Stimulated activated CD4-positive, alpha-beta T cell treated with anti-CD3 and anti-CD28 coated beads, Interleukin-2, amount 100 ng/mL, for 48 hours (primary cell): ENCODE results near the gene LAMA2.

Experiments
- DNase-seq, 2 donors: peaks; one replicate each; pipeline ENCODE4 v3.0.0-alpha.2; 2020

The LAMA2 gene

DNA sequence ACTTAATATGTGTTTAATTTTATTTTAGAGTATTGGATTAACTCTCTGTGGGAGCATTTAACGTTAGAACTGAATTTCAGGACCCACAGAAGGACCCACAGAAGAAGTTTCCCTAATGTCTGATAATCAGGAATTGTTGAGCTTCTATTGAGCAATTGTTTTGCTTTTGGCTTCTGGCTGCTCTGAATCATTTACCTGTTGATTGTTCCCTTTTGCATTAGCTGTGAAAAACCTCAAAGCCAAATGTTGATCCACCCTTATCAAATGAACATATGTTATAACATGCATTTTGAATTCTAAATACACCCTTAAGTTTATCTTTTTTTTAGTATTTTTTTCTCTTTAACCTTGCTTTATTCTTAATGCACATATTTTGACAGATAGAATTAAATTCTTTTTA lies 393.5 kb downstream of the LAMA2 start:
- no peak for DNase-seq

DNA sequence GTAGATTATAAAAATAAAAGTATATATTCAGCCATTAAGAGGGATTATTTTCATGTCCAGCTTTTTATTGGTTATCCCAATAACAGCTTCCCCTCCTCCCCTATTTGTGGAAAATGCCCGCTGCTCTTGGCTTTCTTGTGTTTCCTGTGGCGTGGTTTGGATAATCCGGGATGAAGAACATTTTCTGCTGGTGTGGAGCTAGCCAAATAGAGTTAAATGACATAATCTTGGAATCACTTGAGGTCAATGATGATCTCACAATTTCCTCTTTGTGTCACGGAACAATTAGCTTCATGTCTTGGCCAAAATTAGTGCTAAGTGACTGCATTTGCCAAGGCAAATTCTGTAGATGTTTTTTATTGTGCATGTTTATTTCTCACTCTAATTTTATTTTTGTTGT lies 394.0 kb downstream of the LAMA2 start:
- DNase-seq, result no peak

DNA sequence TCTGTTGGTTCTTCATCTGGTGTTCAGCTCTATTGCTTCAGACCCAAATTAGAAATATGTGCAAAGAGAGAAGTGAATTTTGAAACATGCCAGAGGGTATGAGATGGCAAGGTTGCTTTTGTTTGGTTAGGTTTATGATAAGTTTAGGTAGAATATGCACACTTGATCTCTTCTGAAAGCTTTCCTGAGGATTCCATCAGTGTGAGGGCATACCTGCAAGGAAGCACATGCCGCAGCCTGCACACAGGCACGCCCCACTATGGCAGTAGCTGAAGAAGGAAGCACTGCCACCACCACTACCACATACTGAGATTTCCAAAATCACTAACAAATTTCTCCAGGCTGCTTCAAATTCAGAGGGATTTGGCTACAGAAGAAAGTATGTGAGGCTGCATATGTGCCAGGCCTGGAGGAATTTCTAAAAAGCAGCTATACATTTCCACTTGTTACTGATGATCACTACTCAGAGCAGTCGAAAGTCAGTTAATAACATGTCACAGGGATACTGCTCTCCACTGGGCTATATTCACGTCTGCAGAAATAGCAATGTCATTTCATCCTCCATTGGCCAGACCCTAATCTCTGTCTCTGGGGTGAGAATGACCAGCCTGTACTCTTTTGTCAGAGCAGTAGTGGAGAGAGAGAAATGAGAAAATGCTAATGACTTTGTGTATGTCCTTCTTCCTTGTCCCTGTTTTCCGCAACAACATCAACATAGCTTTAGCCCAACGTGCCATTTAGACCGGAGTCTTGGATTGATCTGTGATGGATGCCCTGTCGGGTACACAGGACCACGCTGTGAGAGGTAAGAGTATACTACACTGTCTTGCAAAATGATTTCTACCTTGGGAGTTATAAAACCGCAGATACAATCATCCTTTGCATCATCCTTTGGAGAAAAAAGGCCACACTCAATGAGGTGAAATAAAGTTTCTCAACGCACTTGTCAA lies 396.7 kb downstream of the LAMA2 start:
- no peak for DNase-seq

GRCh38 chr6:129280293-129280644 lies 397.3 kb downstream of the LAMA2 start:
- DNase-seq, result no peak

- DNase-seq, result peak; percentile 6 to 7
These were observed 397.8 kb downstream of the LAMA2 start for GRCh38 chr6:129280749-129281148.

GRCh38 chr6:129281168-129281796 lies 398.3 kb downstream of the LAMA2 start:
- DNase-seq, result no peak

DNA sequence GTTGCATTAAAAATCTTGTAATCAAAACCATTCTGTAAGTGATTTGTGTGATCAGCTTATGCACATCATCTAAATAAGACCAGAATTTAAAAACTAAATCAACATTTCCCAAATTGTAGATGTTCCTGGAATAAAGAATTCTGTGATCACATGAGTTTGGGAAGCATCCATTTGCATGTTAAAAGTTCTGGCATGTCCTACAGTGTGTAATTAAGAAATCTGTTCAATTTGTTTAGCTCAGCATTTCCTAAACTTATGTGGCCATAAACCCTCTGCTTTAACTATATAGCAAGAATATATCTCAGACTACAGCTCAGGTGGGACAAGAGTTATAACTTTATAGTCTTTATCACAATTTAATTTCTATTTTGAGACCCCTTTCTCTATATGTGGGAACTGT lies 399.1 kb downstream of the LAMA2 start:
- DNase-seq, result no peak

DNA sequence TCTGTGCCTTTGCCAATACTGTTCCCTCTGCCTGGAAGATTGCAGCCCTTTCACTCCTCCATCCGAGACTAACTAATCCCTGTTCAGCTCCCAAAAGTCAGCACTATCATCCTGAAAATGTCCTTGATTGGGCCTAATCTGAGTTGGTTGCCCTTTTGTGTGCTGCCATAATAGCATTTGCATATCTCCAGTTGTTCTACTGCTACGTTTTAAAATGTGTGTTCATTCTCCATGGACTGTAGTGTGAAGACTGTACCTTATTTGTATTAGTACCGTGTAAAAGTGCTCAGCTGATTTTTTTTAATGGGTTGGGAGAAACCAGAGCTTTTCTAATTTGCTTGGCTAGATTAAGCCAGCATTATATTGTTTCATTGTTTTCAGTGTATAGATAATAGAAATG lies 401.3 kb downstream of the LAMA2 start:
- DNase-seq, result no peak

GRCh38 chr6:129287231-129288177 lies 404.6 kb downstream of the LAMA2 start:
- DNase-seq, result no peak

- no peak for DNase-seq
These were observed 406.5 kb downstream of the LAMA2 start for GRCh38 chr6:129289442-129289841.

- no peak for DNase-seq
These were observed 409.9 kb downstream of the LAMA2 start for GRCh38 chr6:129292836-129293235.

- no peak for DNase-seq
These were observed 414.7 kb downstream of the LAMA2 start for GRCh38 chr6:129297592-129297991.

DNA sequence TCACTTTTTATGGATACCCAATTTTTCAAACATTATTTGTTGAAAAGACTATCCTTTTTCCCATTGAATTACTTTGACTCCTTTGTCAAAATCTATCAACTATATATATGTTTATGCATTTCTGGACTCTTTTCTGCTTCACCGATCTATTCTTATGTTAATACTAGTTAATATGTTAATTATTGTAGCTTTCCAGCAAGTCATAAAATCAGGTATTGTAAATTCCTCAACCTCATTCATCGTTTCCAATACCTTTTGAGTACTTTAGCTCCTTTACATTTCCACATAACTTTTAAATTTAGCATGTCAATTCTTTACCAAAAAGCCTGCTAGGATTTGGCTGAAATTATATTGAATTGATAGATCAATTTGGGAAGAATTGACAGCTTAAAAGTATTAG lies 419.7 kb downstream of the LAMA2 start:
- DNase-seq, result no peak

DNA sequence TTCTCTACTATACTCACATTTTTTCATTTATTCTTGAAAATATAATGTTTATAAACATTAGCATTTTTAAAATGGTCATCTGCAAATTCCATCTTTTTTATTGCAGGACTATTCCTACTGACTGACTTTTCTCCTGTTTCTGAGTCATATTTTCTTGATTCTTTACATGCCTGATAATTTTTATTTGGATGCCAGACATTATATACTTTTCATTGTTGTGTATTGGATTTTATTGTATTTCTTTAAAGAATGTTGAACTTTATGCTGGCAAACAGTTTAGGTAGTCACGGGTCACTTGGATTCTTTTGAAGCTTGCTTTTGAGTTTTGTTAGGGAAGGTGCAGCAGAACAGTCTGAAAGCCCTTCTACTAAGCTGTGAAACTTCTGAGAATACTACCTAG lies 423.9 kb downstream of the LAMA2 start:
- DNase-seq, result no peak

DNA sequence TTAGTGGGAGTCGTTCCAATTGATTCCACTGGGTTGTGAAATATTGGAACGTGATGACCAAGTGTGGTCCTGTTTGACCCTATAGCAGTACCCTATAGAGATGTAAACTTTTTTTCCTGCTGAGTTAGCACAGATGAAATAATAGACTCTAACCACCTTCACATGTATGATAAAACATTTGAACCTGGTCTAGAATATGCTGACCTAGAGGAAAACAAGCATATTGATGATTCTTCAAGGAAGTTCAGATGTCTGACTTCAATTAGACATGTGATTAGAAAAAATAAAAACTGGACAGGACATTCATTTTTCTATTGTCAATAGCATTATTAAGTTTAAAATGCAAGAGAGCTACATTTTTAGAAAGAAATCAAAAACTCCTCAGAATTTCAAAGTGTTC lies 424.9 kb downstream of the LAMA2 start:
- no peak for DNase-seq

DNA sequence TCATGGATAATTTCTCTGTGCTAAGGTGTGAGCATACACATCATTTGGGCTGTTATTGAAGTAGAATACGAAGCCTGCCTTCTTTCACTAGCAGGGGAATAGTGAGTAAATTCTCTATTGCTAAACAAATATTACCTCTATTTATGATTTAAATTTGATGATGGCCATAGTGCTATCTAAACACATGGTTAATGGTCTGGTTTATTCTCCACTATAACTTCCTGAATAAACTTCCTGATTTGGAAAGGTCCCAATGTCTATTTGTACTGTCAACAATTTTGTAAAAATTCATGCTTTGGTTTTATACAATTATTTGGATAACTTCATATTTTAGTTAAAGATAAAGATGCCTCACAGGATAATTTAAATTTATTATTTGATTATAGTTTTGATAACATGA lies 426.2 kb downstream of the LAMA2 start:
- no peak for DNase-seq

DNA sequence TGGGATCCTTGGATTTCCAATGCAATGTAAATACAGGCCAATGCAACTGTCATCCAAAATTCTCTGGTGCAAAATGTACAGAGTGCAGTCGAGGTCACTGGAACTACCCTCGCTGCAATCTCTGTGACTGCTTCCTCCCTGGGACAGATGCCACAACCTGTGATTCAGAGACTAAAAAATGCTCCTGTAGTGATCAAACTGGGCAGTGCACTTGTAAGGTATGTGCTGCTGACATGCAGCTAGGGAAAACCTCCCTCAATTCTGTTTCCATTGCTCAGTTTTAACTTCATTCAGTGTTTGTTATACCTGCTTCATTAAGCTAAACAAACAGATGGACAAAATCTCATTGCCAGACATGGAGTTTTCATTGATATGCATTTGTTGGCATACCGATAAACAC lies 429.9 kb downstream of the LAMA2 start:
- no peak for DNase-seq

GRCh38 chr6:129314575-129314974 lies 431.6 kb downstream of the LAMA2 start:
- no peak for DNase-seq

- no peak for DNase-seq
These were observed 435.2 kb downstream of the LAMA2 start for GRCh38 chr6:129317931-129318820.

DNA sequence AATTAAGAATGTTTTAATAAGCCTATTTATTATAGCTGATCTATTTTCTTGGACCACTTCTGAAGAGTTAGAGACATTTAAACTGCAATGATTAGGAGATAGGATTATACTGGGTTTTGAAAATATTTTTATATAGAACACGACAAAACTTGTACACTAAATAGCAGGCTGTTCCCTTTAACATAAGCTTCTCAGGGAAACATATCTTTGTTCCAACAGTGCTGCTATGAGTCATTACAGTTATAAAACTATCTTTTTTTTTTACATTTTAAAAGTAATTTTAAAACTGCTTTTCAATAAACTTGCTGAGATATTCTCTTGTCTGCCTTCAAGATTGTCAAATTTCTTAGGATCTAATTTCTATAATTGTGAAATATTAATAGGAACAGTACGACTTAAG lies 438.0 kb downstream of the LAMA2 start:
- no peak for DNase-seq

- DNase-seq, result no peak
These were observed 438.4 kb downstream of the LAMA2 start for GRCh38 chr6:129321303-129321702.

GRCh38 chr6:129324345-129324744 lies 441.4 kb downstream of the LAMA2 start:
- no peak for DNase-seq
